Vagina (tissue), 2 donors: ENCODE data around the gene PROX1. TPM values are rescaled to one million over a fixed set of nuclear protein-coding genes. Genes with fewer than 3 reads are reported as not detected.

Experiments
- DNase-seq, 2 donors: peaks; one replicate each; pipeline ENCODE4 v3.0.0-alpha.2; 2017; ENCODE audit errors: extremely low spot score in 2 of 2
- H3K27ac ChIP-seq: fragments of 200-600 bp; sonication (generic); one replicate; pipeline ENCODE4 v1.5.1; 2019
- H3K27me3 ChIP-seq: fragments of 200-600 bp; sonication (generic); one replicate; pipeline ENCODE4 v1.5.1; 2019
- H3K36me3 ChIP-seq, 2 donors: fragments of 200-600 bp; sonication (generic); one replicate each; pipeline ENCODE4 v1.5.1; 2017 to 2019
- H3K4me1 ChIP-seq: fragments of 200-600 bp; sonication (generic); one replicate; pipeline ENCODE4 v1.5.1; 2019
- H3K4me3 ChIP-seq, 2 donors: fragments of 200-600 bp; sonication (generic); 1 replicate in 1 of 2; 2 replicates in 1 of 2; pipeline ENCODE4 v1.5.1; 2016 to 2019
- H3K9me3 ChIP-seq: fragments of 200-600 bp; sonication (generic); one replicate; pipeline ENCODE4 v1.5.1; 2019
- POLR2A ChIP-seq, 2 donors: fragments of 450-650 bp; IDR thresholded peaks; one replicate each; pipeline ENCODE4 v1.6.1; 2017; ENCODE audit warnings: antibody characterized with exemption in 2 of 2, mild to moderate bottlenecking in 2 of 2, moderate library complexity in 2 of 2
- POLR2AphosphoS5 ChIP-seq, 2 donors: sonication (generic); formaldehyde crosslinking; IDR thresholded peaks; one replicate each; pipeline ENCODE4 v1.9.0; 2017; ENCODE audit warnings: antibody characterized with exemption in 2 of 2, mild to moderate bottlenecking in 2 of 2, low read depth in 1 of 2; ENCODE audit not compliant: insufficient read depth in 1 of 2
- intact Hi-C: fragments of 100-400 bp; cut with DNase I; formaldehyde crosslinking; loops from one replicate; pipeline ENCODE4 v1.15.1; 2023
- total RNA-seq: library from RNA; depleted of rRNA; stranded (reverse); fragments of >200 nt; gene quantifications from one replicate; pipeline ENCODE4 v1.2.3, GENCODE V29; 2016
- TF ChIP-seq, protein P1 (sequence below), 3 experiments: fragments of 450-650 bp in 2 of 3; fragments of 200-600 bp in 1 of 3; sonication (generic) in 1 of 3; IDR thresholded peaks; one replicate each; pipeline ENCODE4 v1.5.1; 2017 to 2019; ENCODE audit warnings: antibody characterized with exemption in 3 of 3, mild to moderate bottlenecking in 2 of 3, moderate library complexity in 2 of 3

PROX1 gene
- total RNA-seq, 1 donor from 2014 or later: 4.7 TPM

DNA sequence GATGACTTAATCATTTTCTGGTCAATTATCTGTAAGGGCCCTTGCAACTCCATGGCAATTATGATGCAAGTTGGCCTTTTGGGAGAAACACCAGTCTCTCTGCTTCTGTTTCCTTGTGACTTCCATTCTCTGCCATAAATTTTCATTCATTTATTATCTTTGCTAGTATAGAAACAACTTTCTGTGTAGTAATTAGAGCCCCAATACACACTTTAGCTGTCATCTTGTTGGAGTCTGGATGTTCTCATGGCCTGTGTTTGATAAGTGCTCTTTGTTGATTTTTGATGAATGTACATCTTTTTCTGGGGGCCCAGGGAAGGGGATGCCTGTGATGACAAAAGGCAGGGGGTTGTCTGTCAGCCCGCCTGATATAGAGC is 22.4 kb downstream of the PROX1 start:
- no peak overlapping the region for H3K27ac ChIP-seq
- H3K4me3 ChIP-seq: no peak overlapping the region
- TF ChIP-seq, protein P1, sequence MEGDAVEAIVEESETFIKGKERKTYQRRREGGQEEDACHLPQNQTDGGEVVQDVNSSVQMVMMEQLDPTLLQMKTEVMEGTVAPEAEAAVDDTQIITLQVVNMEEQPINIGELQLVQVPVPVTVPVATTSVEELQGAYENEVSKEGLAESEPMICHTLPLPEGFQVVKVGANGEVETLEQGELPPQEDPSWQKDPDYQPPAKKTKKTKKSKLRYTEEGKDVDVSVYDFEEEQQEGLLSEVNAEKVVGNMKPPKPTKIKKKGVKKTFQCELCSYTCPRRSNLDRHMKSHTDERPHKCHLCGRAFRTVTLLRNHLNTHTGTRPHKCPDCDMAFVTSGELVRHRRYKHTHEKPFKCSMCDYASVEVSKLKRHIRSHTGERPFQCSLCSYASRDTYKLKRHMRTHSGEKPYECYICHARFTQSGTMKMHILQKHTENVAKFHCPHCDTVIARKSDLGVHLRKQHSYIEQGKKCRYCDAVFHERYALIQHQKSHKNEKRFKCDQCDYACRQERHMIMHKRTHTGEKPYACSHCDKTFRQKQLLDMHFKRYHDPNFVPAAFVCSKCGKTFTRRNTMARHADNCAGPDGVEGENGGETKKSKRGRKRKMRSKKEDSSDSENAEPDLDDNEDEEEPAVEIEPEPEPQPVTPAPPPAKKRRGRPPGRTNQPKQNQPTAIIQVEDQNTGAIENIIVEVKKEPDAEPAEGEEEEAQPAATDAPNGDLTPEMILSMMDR (IDR thresholded peaks at IDR 0.05): no peak
- TF ChIP-seq POLR2AphosphoS5 (IDR thresholded peaks at IDR 0.05; ENCODE audit: insufficient read depth in 1 of 2, low read depth in 1 of 2) (no peak), POLR2A (IDR thresholded peaks at IDR 0.05) (no peak)
- no peaks in the 10 kb centered on the region for H3K27me3 ChIP-seq
- no peaks in the 10 kb centered on the region for H3K4me1 ChIP-seq
- H3K36me3 ChIP-seq: no peaks in the 10 kb centered on the region
- no peak for DNase-seq
- H3K9me3 ChIP-seq: no peaks in the 10 kb centered on the region
- intact Hi-C loops: no loop called here

DNA sequence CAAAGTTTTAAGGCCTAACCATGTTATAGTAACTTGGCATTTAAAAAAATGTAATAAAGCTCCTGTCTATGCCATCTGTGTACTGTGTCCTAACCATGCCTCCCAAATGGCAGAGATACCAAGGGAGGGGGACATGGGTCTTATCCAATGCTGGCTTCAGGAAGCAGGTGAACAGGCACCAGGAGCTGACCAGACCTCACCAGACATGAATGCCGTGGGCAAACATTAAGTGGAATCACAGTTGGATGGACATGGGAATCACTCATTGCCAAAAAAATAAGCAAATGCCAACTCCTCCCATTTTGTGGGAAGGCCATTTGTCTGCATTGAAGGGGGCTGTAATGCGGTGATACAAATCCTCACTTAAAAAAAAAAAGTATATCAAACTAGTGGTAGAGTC is 22.9 kb downstream of the PROX1 start:
- Histone ChIP-seq H3K9me3 (no peaks in the 10 kb centered on the region), H3K4me1 (no peaks in the 10 kb centered on the region), H3K27ac (no peak overlapping the region), H3K4me3 (no peak overlapping the region), H3K27me3 (no peaks in the 10 kb centered on the region), H3K36me3 (no peaks in the 10 kb centered on the region)
- TF ChIP-seq POLR2A (IDR thresholded peaks at IDR 0.05) (no peak), POLR2AphosphoS5 (IDR thresholded peaks at IDR 0.05; ENCODE audit: insufficient read depth in 1 of 2, low read depth in 1 of 2) (no peak)
- TF ChIP-seq, protein P1 (IDR thresholded peaks at IDR 0.05): no peak
- no peak for DNase-seq
- intact Hi-C loops: no loop called here

DNA sequence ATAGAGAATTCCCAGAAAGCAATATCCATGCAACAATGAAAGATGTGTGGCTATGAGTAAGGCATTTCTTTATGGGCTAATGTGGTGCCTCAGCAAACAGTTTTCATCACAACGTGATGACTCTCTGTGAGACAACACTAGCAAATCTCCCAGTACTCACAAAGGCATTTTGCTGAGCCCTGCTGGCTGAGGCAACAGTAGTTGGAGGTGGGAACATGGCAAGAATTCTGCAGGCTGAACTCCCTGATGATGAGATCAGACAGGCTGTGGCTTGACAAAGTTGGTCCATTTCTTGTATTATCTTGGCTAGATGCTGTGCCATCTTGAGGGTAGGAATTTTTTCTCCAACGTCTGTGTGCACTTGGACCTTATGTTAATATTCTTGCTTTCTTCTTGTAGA is 24.6 kb downstream of the PROX1 start:
- H3K27me3 ChIP-seq: no peaks in the 10 kb centered on the region
- DNase-seq: no peak
- TF ChIP-seq, protein P1 (IDR thresholded peaks at IDR 0.05): no peak
- TF ChIP-seq POLR2A (IDR thresholded peaks at IDR 0.05): no peak
- no peak for TF ChIP-seq POLR2AphosphoS5 (IDR thresholded peaks at IDR 0.05; ENCODE audit: insufficient read depth in 1 of 2, low read depth in 1 of 2)
- no peak overlapping the region for H3K27ac ChIP-seq
- H3K4me3 ChIP-seq: no peak overlapping the region
- H3K4me1 ChIP-seq: no peaks in the 10 kb centered on the region
- intact Hi-C loops: no loop called here
- no peaks in the 10 kb centered on the region for H3K9me3 ChIP-seq
- H3K36me3 ChIP-seq: no peaks in the 10 kb centered on the region

DNA sequence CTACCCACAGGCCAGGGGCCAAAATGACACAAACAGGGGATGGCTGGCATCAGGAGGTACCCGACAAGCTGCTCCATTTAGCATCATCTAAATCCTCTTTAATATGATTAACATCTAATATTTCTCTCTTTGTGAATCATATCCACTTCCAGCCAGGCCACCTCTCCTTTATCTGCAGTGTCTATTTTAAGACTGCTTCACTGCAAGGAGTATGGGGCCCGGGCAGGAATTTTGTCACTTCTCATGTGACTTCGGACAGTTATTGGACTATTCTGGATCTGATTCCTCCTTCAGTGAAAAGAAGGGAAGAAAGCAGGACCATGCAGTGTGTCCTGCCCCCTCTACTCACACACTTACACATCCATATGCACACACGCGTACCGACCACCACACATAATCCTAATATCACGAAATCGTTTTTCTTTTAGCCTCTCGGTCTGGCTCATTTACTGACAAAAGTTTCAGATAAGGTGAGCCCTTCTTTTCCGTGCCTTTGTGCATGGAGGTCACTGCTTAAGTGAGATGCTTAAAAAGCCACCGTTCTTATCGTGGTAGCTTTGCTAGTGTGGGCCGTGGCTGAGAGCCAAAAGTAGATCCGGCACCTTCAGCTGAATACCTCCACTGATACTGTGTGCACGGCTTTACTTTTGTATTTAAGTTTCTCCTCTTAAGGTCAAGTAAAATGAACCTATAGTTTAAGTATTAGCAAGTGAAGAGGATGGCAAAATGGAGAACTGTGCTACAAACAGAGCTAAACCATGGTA is 26.0 kb downstream of the PROX1 start:
- no peaks in the 10 kb centered on the region for H3K4me1 ChIP-seq
- no peak for DNase-seq
- no peak for TF ChIP-seq POLR2AphosphoS5 (IDR thresholded peaks at IDR 0.05; ENCODE audit: insufficient read depth in 1 of 2, low read depth in 1 of 2)
- TF ChIP-seq, protein P1 (IDR thresholded peaks at IDR 0.05): no peak
- no peak for TF ChIP-seq POLR2A (IDR thresholded peaks at IDR 0.05)
- H3K27me3 ChIP-seq: no peaks in the 10 kb centered on the region
- no peaks in the 10 kb centered on the region for H3K36me3 ChIP-seq
- H3K27ac ChIP-seq: no peak overlapping the region
- intact Hi-C loops: no loop called here
- no peak overlapping the region for H3K4me3 ChIP-seq
- no peaks in the 10 kb centered on the region for H3K9me3 ChIP-seq

DNA sequence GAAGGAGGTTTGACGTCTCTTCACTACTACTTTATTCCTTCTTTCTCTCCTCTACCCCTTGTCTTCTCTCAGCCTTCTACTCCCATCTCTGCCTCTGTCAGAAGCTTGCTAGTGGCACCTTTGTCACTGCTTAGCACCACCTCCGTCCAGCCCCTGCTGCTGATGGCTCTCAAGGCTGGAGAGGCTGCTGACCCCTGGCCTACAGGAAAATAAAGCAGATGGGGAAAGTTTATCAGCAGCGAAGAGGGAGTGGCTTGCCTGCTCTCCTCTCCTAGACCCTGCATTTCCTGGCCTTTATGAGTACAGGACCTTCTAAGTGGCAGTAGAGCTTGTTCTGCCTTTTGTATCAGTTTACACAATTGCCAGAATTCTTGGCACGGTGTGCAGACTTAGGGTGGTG is 27.0 kb downstream of the PROX1 start:
- Histone ChIP-seq H3K27ac (no peak overlapping the region), H3K36me3 (no peaks in the 10 kb centered on the region), H3K27me3 (no peaks in the 10 kb centered on the region), H3K4me3 (no peak overlapping the region), H3K9me3 (no peaks in the 10 kb centered on the region), H3K4me1 (no peaks in the 10 kb centered on the region)
- TF ChIP-seq POLR2AphosphoS5 (IDR thresholded peaks at IDR 0.05; ENCODE audit: insufficient read depth in 1 of 2, low read depth in 1 of 2): no peak
- no peak for TF ChIP-seq POLR2A (IDR thresholded peaks at IDR 0.05)
- TF ChIP-seq, protein P1 (IDR thresholded peaks at IDR 0.05): no peak
- DNase-seq: no peak
- intact Hi-C loops: no loop called here
